ENCODE measurements around the gene TSPEAR. TPM values are rescaled to one million over a fixed set of nuclear protein-coding genes. Genes with fewer than 3 reads are reported as not detected.

Gene TSPEAR
- total and polyA plus RNA-seq, 9 of the 15 experiments (the other 6 are each of a cell fraction or from before 2014, with no cell fraction given): not detected

GRCh38 chr21:44506279-44507255 lies 204.8 kb downstream of the TSPEAR start:
- DNase-seq (ENCODE audit: extremely low read depth in 1 of 4, low spot score in 3 of 4) (no peak), ATAC-seq (no peak), FAIRE-seq (no peak)
- H3K79me2 ChIP-seq (ENCODE audit: control insufficient read depth, insufficient read depth, low read length): no peaks in the 10 kb centered on the region
- in situ Hi-C loops (cut with MboI): loop anchor here (10.0 kb wide), 1 partner anchor 428 kb away; no protein-coding TSS in a partner anchor
- no TSS peak for BruUV-seq (replicated peaks)
- H3K9me3 ChIP-seq (replicated peaks; ENCODE audit: control insufficient read depth, insufficient read depth, low read depth, low read length): no peaks in the 10 kb centered on the region
- peaks cover 24% of the 10 kb centered on the region for H4K20me1 ChIP-seq (replicated peaks; ENCODE audit: control insufficient read depth, insufficient read depth, low read length)
- H3K27me3 ChIP-seq (ENCODE audit: control insufficient read depth in 2 of 2, insufficient read depth in 2 of 2, low read length in 2 of 2): peaks cover 51 to 77% of the 10 kb centered on the region in 2 experiments
- POLR2A ChIA-PET: interaction anchor here (0.6 to 1.2 kb wide), 3 partner anchors 9 to 253 kb away, joined by 3 read pairs; no protein-coding TSS in a partner anchor
- H2AFZ ChIP-seq (ENCODE audit: low read depth, low read length): no peak overlapping the region
- no peaks in the 10 kb centered on the region for H3K9me1 ChIP-seq (ENCODE audit: control insufficient read depth, insufficient read depth, low read length)
- no peak overlapping the region for H3K4me3 ChIP-seq
- H3K4me1 ChIP-seq (replicated peaks in 1 of 2; ENCODE audit: control insufficient read depth in 2 of 2, insufficient read depth in 2 of 2, low read length in 2 of 2): peaks cover 0 to 35% of the 10 kb centered on the region in 2 experiments; a peak in 2 of 5 replicates
- intact Hi-C loops (cut with micrococcal nuclease): no loop called here
- H3K36me3 ChIP-seq (ENCODE audit: control insufficient read depth, insufficient read depth, low read length): no peaks in the 10 kb centered on the region
- no peak overlapping the region; a peak in 1 of 4 replicates for H3K9ac ChIP-seq (ENCODE audit: insufficient read depth in 1 of 2, low read depth in 2 of 2, low read length in 2 of 2)
- H3K27ac ChIP-seq (ENCODE audit: extremely low read depth, low read depth, low read length): no peak overlapping the region
- 1% methylated on average over 44 of the region's 44 CpGs for WGBS (ENCODE audit: insufficient coverage, low coverage, missing lambda C conversion rate)
- CTCF ChIA-PET (ENCODE audit: low intra/inter-chr PET ratio): interaction anchor here (0.6 kb wide), 1 partner anchor 20 kb away, joined by 4 read pairs; no protein-coding TSS in a partner anchor
- H3K4me2 ChIP-seq (ENCODE audit: insufficient read depth, low read length): no peak overlapping the region
- TF ChIP-seq, protein P1, sequence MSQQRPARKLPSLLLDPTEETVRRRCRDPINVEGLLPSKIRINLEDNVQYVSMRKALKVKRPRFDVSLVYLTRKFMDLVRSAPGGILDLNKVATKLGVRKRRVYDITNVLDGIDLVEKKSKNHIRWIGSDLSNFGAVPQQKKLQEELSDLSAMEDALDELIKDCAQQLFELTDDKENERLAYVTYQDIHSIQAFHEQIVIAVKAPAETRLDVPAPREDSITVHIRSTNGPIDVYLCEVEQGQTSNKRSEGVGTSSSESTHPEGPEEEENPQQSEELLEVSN (IDR thresholded peaks at IDR 0.05; ENCODE audit: borderline replicate concordance in 1 of 2, extremely low read depth in 1 of 2, insufficient read depth in 1 of 2, insufficient read length in 1 of 2, low read depth in 1 of 2, low read length in 1 of 2, poor library complexity in 1 of 2, severe bottlenecking in 1 of 2): no peak
- TF ChIP-seq KLF1 (tag; IDR thresholded peaks at IDR 0.05) (no peak), THRB (CRISPR knock-in tag; conservative IDR thresholded peaks at IDR 0.05) (no peak), THAP12 (CRISPR knock-in tag; IDR thresholded peaks at IDR 0.05) (no peak), ZZZ3 (IDR thresholded peaks at IDR 0.05) (no peak), ZBTB7A (IDR thresholded peaks at IDR 0.05; ENCODE audit: borderline replicate concordance, control insufficient read depth, low read depth, low read length) (no peak), SP1 (CRISPR knock-in tag; IDR thresholded peaks at IDR 0.05) (no peak), ATF7 (IDR thresholded peaks at IDR 0.05) (no peak), POLR2AphosphoS5 (IDR thresholded peaks at IDR 0.05; ENCODE audit: control insufficient read depth, insufficient read depth, low read depth, low read length) (no peak), SPI1 (IDR thresholded peaks at IDR 0.05; ENCODE audit: borderline replicate concordance, low read depth, low read length) (no peak), HNRNPL (IDR thresholded peaks at IDR 0.05; ENCODE audit: low read depth, low read length) (no peak), ZNF134 (CRISPR knock-in tag; conservative IDR thresholded peaks at IDR 0.05) (no peak), ZNF280A (IDR thresholded peaks at IDR 0.05; ENCODE audit: low read depth, partially characterized antibody) (no peak)
